MCF 10A (cell line): ENCODE measurements around the gene NRXN3. TPM values are rescaled to one million over a fixed set of nuclear protein-coding genes. Genes with fewer than 3 reads are reported as not detected.

Experiments used
- BruUV-seq: library from RNA; stranded (reverse); fragments of 400-500 nt; replicated peaks from 2 replicates; lab custom pipeline; 2021; lab: Mats Ljungman, UMichigan
- CTCF ChIA-PET: fragments of 300-600 bp; sonication (Branson Sonifier 250); formaldehyde crosslinking; extraction: SDS; loops from one replicate; lab custom pipeline; 2021; ENCODE audit warnings: antibody characterized with exemption, inconsistent platforms; lab: Yijun Ruan, JAX
- POLR2A ChIA-PET: fragments of 300-600, 350-650 bp; sonication (Branson Sonifier 250); formaldehyde crosslinking; extraction: SDS; loops from one replicate; lab custom pipeline; 2020; ENCODE audit warnings: antibody characterized with exemption, inconsistent platforms; lab: Yijun Ruan, JAX
- DNase-seq: peaks from one replicate; pipeline ENCODE4 v3.0.0-alpha.2; 2018; ENCODE audit not compliant: unreplicated experiment
- H3K27ac Mint-ChIP-seq: one replicate; pipeline ENCODE4 v1.8.0; 2022; ENCODE audit warnings: mild to moderate bottlenecking, low read depth, mixed read lengths; ENCODE audit not compliant: unreplicated experiment
- H3K27me3 Mint-ChIP-seq: one replicate; pipeline ENCODE4 v1.8.0; 2022; ENCODE audit warnings: mixed read lengths; ENCODE audit not compliant: insufficient read depth, unreplicated experiment
- H3K36me3 Mint-ChIP-seq: one replicate; pipeline ENCODE4 v1.8.0; 2022; ENCODE audit warnings: mild to moderate bottlenecking, moderate library complexity, mixed read lengths; ENCODE audit not compliant: insufficient read depth, unreplicated experiment
- H3K4me1 Mint-ChIP-seq: one replicate; pipeline ENCODE4 v1.8.0; 2022; ENCODE audit warnings: mixed read lengths; ENCODE audit not compliant: insufficient read depth, unreplicated experiment
- H3K4me3 Mint-ChIP-seq: one replicate; pipeline ENCODE4 v1.8.0; 2022; ENCODE audit warnings: mild to moderate bottlenecking, moderate library complexity, mixed read lengths; ENCODE audit not compliant: unreplicated experiment
- H3K9me3 Mint-ChIP-seq: one replicate; pipeline ENCODE4 v1.8.0; 2022; ENCODE audit warnings: mixed read lengths; ENCODE audit not compliant: unreplicated experiment
- intact Hi-C: fragments of 100-400 bp; cut with micrococcal nuclease; formaldehyde crosslinking; loops from 2 replicates; pipeline ENCODE4 v1.14.1; 2022
- total RNA-seq: library from RNA; stranded (reverse); gene quantifications from 2 replicates; pipeline ENCODE4 v1.2.3, GENCODE V29; 2022
- TF ChIP-seq, protein P1 (sequence below): fragments of 200-600 bp; IDR thresholded peaks from one replicate; pipeline ENCODE4 v1.8.0; 2022; ENCODE audit warnings: antibody characterized with exemption, mild to moderate bottlenecking; ENCODE audit not compliant: unreplicated experiment

Gene NRXN3
- total RNA-seq, 1 experiment from 2014 or later, result not detected

DNA sequence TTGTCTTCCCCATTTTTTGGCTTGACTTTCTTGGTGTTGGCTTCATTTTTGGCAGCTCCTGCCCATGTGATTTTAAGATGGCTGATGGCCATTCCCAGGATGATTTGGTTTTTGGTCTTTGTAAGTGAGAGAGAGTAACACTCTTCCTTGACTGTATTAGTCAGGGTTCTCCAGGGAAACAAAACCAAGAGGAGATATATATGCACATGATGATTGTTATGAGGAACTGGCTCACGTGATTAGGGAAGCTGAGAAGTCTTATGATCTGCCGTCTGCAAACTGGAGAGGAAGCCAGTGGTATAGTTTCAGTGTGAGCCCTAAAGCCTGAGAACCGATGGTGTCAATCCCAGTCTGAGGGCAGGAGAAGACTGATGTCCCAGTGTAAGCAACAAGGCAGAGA lies 146.6 kb downstream of the NRXN3 start:
- no peak overlapping the region for H3K27ac Mint-ChIP-seq
- H3K9me3 Mint-ChIP-seq, result no peaks in the 10 kb centered on the region
- intact Hi-C loops, result no loop called here
- POLR2A ChIA-PET, result no interaction called here
- no peak overlapping the region for H3K4me3 Mint-ChIP-seq
- TF ChIP-seq, protein P1, sequence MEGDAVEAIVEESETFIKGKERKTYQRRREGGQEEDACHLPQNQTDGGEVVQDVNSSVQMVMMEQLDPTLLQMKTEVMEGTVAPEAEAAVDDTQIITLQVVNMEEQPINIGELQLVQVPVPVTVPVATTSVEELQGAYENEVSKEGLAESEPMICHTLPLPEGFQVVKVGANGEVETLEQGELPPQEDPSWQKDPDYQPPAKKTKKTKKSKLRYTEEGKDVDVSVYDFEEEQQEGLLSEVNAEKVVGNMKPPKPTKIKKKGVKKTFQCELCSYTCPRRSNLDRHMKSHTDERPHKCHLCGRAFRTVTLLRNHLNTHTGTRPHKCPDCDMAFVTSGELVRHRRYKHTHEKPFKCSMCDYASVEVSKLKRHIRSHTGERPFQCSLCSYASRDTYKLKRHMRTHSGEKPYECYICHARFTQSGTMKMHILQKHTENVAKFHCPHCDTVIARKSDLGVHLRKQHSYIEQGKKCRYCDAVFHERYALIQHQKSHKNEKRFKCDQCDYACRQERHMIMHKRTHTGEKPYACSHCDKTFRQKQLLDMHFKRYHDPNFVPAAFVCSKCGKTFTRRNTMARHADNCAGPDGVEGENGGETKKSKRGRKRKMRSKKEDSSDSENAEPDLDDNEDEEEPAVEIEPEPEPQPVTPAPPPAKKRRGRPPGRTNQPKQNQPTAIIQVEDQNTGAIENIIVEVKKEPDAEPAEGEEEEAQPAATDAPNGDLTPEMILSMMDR, result no peak
- CTCF ChIA-PET, result no interaction called here
- no peak for DNase-seq
- H3K27me3 Mint-ChIP-seq, result peaks cover 79% of the 10 kb centered on the region
- no peaks in the 10 kb centered on the region for H3K36me3 Mint-ChIP-seq
- H3K4me1 Mint-ChIP-seq, result no peaks in the 10 kb centered on the region
- BruUV-seq, result no TSS peak

DNA sequence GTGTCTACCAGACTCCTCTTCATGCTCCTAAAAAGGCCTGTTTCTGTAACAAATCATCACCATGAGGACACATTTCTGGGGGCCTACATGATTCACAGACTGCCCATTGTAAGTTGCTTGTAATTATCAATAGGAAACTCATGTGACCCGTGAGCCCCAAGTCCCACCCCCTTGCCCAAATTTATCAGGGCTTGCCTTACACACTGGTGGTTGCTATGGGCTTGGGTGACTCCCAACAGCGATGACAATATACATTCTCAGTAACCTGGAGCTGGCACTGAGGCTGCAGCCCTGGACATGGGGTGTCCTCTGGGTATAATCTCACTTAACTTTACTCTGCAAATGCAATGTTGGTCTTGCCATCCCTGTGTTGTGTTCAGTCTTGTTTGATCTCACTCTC lies 149.2 kb downstream of the NRXN3 start:
- CTCF ChIA-PET, result no interaction called here
- peaks cover 71% of the 10 kb centered on the region for H3K27me3 Mint-ChIP-seq
- H3K27ac Mint-ChIP-seq, result no peak overlapping the region
- no peaks in the 10 kb centered on the region for H3K9me3 Mint-ChIP-seq
- POLR2A ChIA-PET, result no interaction called here
- H3K4me1 Mint-ChIP-seq, result no peaks in the 10 kb centered on the region
- no peaks in the 10 kb centered on the region for H3K36me3 Mint-ChIP-seq
- no peak overlapping the region for H3K4me3 Mint-ChIP-seq
- TF ChIP-seq, protein P1, result no peak
- no TSS peak for BruUV-seq
- no peak for DNase-seq
- intact Hi-C loops, result no loop called here

DNA sequence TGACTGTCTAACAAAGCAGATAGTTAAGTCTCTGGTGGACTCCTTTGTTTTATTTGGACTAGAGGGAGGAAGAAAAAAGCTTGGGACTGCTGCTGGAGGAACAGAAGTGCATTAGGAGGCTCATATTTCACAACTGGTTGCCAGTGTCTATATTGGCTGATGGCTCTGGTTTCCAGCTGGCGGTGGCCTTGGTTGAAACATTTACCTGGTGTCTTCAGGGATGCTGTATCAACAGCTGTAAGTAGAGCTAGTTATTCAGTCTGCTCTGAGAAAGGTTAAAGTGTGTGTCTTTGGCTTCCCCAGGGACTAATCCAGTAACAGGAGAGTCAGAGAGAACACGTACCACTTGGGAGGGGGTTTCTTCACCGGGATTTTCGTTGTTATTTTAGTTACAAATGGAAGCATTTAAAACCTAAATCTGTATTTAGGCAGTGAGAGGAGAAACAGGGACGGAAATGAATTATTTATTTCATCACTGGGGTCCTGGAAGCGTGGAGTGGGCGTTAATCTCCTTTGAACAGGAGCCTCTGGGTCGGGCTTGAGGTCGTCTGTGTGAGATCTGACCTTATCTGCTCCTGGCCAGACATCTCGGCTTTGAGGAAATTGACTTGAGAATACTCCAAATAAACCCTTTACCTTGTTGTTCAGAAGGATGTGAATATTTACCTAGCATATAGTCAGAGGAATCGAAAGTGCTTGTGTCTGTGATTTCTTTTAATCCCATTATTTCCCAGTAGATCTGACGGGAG lies 149.9 kb downstream of the NRXN3 start:
- POLR2A ChIA-PET, result no interaction called here
- no peak for DNase-seq
- Mint-ChIP-seq H3K4me3 (no peak overlapping the region), H3K4me1 (no peaks in the 10 kb centered on the region), H3K36me3 (no peaks in the 10 kb centered on the region), H3K9me3 (no peaks in the 10 kb centered on the region), H3K27me3 (peaks cover 65% of the 10 kb centered on the region), H3K27ac (no peak overlapping the region)
- TF ChIP-seq, protein P1, result no peak
- CTCF ChIA-PET, result no interaction called here
- intact Hi-C loops, result no loop called here
- BruUV-seq, result no TSS peak

DNA sequence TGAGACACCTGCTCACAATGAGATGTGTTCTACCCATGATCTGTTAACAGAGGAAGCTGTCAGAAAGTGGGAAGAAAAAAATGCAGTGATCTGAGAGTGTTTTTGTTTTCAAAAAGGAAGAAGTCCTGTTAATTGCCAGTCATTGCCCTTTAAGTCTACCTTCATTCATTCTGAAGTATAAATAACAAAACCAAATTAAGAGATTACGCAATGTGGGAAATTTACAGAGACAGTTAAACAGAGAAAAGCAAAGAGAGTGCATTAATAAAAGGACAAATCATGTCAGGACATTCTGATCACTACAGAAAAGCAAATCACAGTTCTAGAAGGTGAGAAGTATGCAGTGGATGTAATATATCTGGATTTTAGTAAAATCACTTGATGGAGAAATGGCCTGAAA lies 154.2 kb downstream of the NRXN3 start:
- intact Hi-C loops, result no loop called here
- TF ChIP-seq, protein P1, result no peak
- CTCF ChIA-PET, result no interaction called here
- POLR2A ChIA-PET, result interaction anchor here (0.6 kb wide), 1 partner anchor 1188 kb away, joined by 3 read pairs; no protein-coding TSS in a partner anchor
- H3K27ac Mint-ChIP-seq, result no peak overlapping the region
- no peak overlapping the region for H3K4me3 Mint-ChIP-seq
- no TSS peak for BruUV-seq
- H3K36me3 Mint-ChIP-seq, result peaks cover 6% of the 10 kb centered on the region
- H3K4me1 Mint-ChIP-seq, result no peaks in the 10 kb centered on the region
- H3K9me3 Mint-ChIP-seq, result no peaks in the 10 kb centered on the region
- H3K27me3 Mint-ChIP-seq, result peaks cover 43% of the 10 kb centered on the region
- DNase-seq, result no peak
